ENCODE measurements around the gene MAP3K15. TPM values are rescaled to one million over a fixed set of nuclear protein-coding genes. Genes with fewer than 3 reads are reported as not detected.

The MAP3K15 gene
- total and polyA plus RNA-seq, 2 of the 13 experiments (the other 11 are each of a cell fraction or from before 2014, with no cell fraction given): 3.9 to 6.4 TPM

GRCh38 chrX:19375546-19375945 lies 139.8 kb downstream of the MAP3K15 start:
- Histone ChIP-seq H3K9me3 (ENCODE audit: low read length) (no peaks in the 10 kb centered on the region), H3K9ac (ENCODE audit: insufficient read depth, low read depth, low read length) (no peak overlapping the region), H3K4me3 (replicated peaks in 1 of 3; ENCODE audit: insufficient read depth in 1 of 3, low read depth in 2 of 3, low read length in 3 of 3) (no peak overlapping the region), H3K79me2 (ENCODE audit: insufficient read depth, low read length) (no peaks in the 10 kb centered on the region), H3K27me3 (ENCODE audit: control insufficient read depth in 1 of 2, insufficient read depth in 2 of 2, low read length in 2 of 2) (no peaks in the 10 kb centered on the region), H3K4me2 (ENCODE audit: low read depth, low read length) (no peak overlapping the region), H3K36me3 (replicated peaks in 1 of 2; ENCODE audit: control insufficient read depth in 1 of 2, insufficient read depth in 2 of 2, low read length in 2 of 2) (peaks cover 0 to 3% of the 10 kb centered on the region in 2 experiments; a peak in 1 of 5 replicates), H2AFZ (ENCODE audit: low read length) (no peak overlapping the region), H3K27ac (ENCODE audit: extremely low read length, insufficient read depth, low read length) (no peak overlapping the region), H4K20me1 (ENCODE audit: insufficient read depth, low read length) (no peaks in the 10 kb centered on the region), H3K4me1 (ENCODE audit: insufficient read depth, low read length) (no peaks in the 10 kb centered on the region)
- DNase-seq (ENCODE audit: low spot score) (no peak), ATAC-seq (no peak), FAIRE-seq (no peak)
- no TSS peak for BruUV-seq (replicated peaks)
- CTCF ChIA-PET (ENCODE audit: low intra/inter-chr PET ratio, low total read pairs): no interaction called here
- TF ChIP-seq ZNF362 (CRISPR knock-in tag; IDR thresholded peaks at IDR 0.05; ENCODE audit: borderline replicate concordance) (no peak), SNRNP70 (IDR thresholded peaks at IDR 0.05; ENCODE audit: low read depth, low read length) (no peak), RFXANK (CRISPR knock-in tag; IDR thresholded peaks at IDR 0.05) (no peak), SIX4 (CRISPR knock-in tag; IDR thresholded peaks at IDR 0.05) (no peak), RXRB (CRISPR knock-in tag; IDR thresholded peaks at IDR 0.05; ENCODE audit: borderline replicate concordance) (no peak), ASH2L (IDR thresholded peaks at IDR 0.05; ENCODE audit: insufficient read length, low read depth, low read length) (no peak)
- intact Hi-C loops (cut with micrococcal nuclease; ENCODE audit: unreplicated experiment) (no loop called here), in situ Hi-C loops (cut with HindIII; ENCODE audit: extremely low pct_ligation_motif_present, low pct_unique_long_range_greater_than_20kb) (no loop called here)
- whole genome bisulfite sequencing (ENCODE audit: low lambda C conversion rate): 100% methylated on average over 1 of the region's 8 CpGs
- POLR2A ChIA-PET: no interaction called here

DNA sequence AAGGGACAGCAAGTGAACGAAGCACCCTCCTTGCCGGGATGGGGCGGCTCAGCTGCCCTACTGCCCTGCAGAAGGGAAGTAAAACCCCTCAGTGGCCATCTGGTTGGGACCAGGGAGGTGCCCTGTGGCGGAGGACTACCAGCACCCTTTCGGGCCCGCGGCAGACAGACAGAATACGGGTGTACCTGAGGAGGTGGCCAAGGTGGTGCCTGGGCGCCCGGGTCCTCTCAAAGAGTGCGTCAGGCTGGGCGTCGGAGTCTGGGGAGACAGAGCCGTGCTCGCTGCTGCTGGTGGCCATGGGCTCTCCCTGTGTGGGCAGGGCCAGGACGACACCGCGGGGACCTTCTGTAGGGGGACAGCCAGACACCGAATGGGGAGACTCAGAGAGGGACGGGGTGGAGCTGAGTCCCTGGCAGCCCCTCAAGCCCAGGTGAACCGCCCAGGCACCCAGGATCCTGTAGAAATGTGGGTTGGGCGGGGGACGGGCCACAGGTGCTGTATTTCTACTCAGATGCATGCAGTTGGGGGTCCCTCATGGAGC lies 141.9 kb downstream of the MAP3K15 start:
- no peaks in the 10 kb centered on the region for H3K4me1 ChIP-seq (ENCODE audit: insufficient read depth, low read length)
- no peaks in the 10 kb centered on the region for H3K9me3 ChIP-seq (ENCODE audit: low read length)
- 97% methylated on average over 3 of the region's 23 CpGs for WGBS (ENCODE audit: low lambda C conversion rate)
- intact Hi-C loops (cut with micrococcal nuclease; ENCODE audit: unreplicated experiment): loop anchor here (5.0 kb wide), 1 partner anchor 164 kb away; no protein-coding TSS in a partner anchor
- in situ Hi-C loops (cut with HindIII; ENCODE audit: extremely low pct_ligation_motif_present, low pct_unique_long_range_greater_than_20kb): loop anchor here (5.0 kb wide), 1 partner anchor 154 kb away; no protein-coding TSS in a partner anchor
- H3K79me2 ChIP-seq (ENCODE audit: insufficient read depth, low read length): no peaks in the 10 kb centered on the region
- ChIA-PET CTCF (ENCODE audit: low intra/inter-chr PET ratio, low total read pairs) (no interaction called here), POLR2A (no interaction called here)
- no TSS peak for BruUV-seq (replicated peaks)
- DNase-seq (ENCODE audit: low spot score): no peak
- no peak for FAIRE-seq
- H3K4me2 ChIP-seq (ENCODE audit: low read depth, low read length): no peak overlapping the region
- no peak overlapping the region for H2AFZ ChIP-seq (ENCODE audit: low read length)
- no peak overlapping the region for H3K9ac ChIP-seq (ENCODE audit: insufficient read depth, low read depth, low read length)
- no peaks in the 10 kb centered on the region for H4K20me1 ChIP-seq (ENCODE audit: insufficient read depth, low read length)
- H3K27me3 ChIP-seq (ENCODE audit: control insufficient read depth in 1 of 2, insufficient read depth in 2 of 2, low read length in 2 of 2): no peaks in the 10 kb centered on the region
- H3K4me3 ChIP-seq (replicated peaks in 1 of 3; ENCODE audit: insufficient read depth in 1 of 3, low read depth in 2 of 3, low read length in 3 of 3): no peak overlapping the region
- ATAC-seq: no peak
- no peak overlapping the region for H3K27ac ChIP-seq (ENCODE audit: extremely low read length, insufficient read depth, low read length)
- H3K36me3 ChIP-seq (replicated peaks in 1 of 2; ENCODE audit: control insufficient read depth in 1 of 2, insufficient read depth in 2 of 2, low read length in 2 of 2): no peaks in the 10 kb centered on the region; a peak in 1 of 5 replicates
- TF ChIP-seq HNRNPH1 (optimal IDR thresholded peaks at IDR 0.05; ENCODE audit: low read depth, low read length) (no peak), RFX3 (CRISPR knock-in tag; IDR thresholded peaks at IDR 0.05) (no peak), ZNF275 (CRISPR knock-in tag; IDR thresholded peaks at IDR 0.05; ENCODE audit: borderline replicate concordance) (no peak), SCMH1 (CRISPR knock-in tag; IDR thresholded peaks at IDR 0.05; ENCODE audit: borderline replicate concordance) (no peak), TBX3 (IDR thresholded peaks at IDR 0.05; ENCODE audit: borderline replicate concordance) (no peak), THRA (CRISPR knock-in tag; IDR thresholded peaks at IDR 0.05; ENCODE audit: borderline replicate concordance) (no peak), ZNF746 (CRISPR knock-in tag; IDR thresholded peaks at IDR 0.05) (no peak), ZNF20 (CRISPR knock-in tag; IDR thresholded peaks at IDR 0.05) (no peak)
